HG03108 (cell line): Measurements from ENCODE around the gene TAP2.

Source experiments
- ATAC-seq: cut with Tn5 transposase; IDR thresholded peaks from one replicate; pipeline ENCODE4 v1.9.1; 2021; ENCODE audit warnings: moderate library complexity; ENCODE audit not compliant: unreplicated experiment

Gene TAP2

DNA sequence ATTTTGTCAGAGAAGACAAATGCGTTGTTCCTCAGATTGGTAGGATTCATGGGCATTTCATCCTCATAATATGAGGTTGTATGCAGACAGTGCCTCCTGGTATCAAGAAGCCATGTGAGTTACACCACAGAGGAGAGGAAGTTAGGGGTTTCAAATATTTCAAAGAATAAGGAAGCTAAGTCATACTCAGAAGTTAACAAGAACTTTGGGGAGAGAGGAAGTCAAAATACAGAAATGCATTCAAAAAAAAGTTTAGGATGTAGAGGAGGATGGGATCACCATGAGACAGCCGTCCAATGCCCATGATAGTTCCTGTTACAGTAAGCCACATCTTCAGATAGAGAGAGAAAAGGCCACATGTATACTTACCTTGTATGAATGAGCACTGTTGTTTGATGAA lies 44.0 kb downstream of the TAP2 start:
- ATAC-seq = no peak

- ATAC-seq = no peak
Observed at GRCh38 chr6:32792901-32793435, 45.6 kb downstream of the TAP2 start.

DNA sequence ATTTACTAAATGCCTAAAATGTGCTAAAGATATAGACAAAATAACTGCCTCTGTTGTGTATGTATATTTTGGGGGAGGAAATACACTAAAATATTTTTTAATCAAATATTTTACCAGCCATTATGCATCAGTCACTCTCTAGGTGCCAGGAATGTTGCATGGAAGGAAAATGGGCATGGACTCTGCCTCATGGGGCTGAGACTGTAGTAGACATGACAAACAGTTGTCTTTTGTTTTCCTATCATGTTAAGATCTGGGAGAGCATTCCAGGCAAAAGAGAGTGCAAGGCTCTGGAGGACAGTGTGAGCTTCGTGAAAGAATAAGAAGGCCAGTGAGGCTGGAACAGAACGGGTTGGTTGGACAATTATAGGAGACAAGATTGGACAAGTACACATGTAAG lies 48.2 kb downstream of the TAP2 start:
- ATAC-seq = no peak
